ENCODE data around the gene PRRX2.
A peak's percentile ranks its signal among the peaks of the same experiment; 100 is the strongest.

The PRRX2 gene

GRCh38 chr9:129643706-129644105 is 21.7 kb upstream of the PRRX2 start:
- peaks cover 31% of the 10 kb centered on the region for H3K4me1 Mint-ChIP-seq
- ATAC-seq = no peak
- H3K9me3 Mint-ChIP-seq = no peaks in the 10 kb centered on the region
- DNase-seq = no peak
- H3K27me3 Mint-ChIP-seq = no peaks in the 10 kb centered on the region
- no peak overlapping the region for H3K27ac Mint-ChIP-seq
- no peak overlapping the region for H3K4me3 Mint-ChIP-seq

GRCh38 chr9:129644365-129644764 is 21.1 kb upstream of the PRRX2 start:
- no peaks in the 10 kb centered on the region for H3K9me3 Mint-ChIP-seq
- H3K4me1 Mint-ChIP-seq = peaks cover 29% of the 10 kb centered on the region
- no peaks in the 10 kb centered on the region for H3K27me3 Mint-ChIP-seq
- H3K4me3 Mint-ChIP-seq = no peak overlapping the region
- H3K27ac Mint-ChIP-seq = no peak overlapping the region
- no peak for ATAC-seq
- DNase-seq = no peak

GRCh38 chr9:129644902-129645301 is 20.5 kb upstream of the PRRX2 start:
- Mint-ChIP-seq H3K4me3 (no peak overlapping the region), H3K4me1 (peaks cover 24% of the 10 kb centered on the region), H3K27ac (peak overlapping the region in 1 of 2 donors; percentile 75), H3K9me3 (no peaks in the 10 kb centered on the region), H3K27me3 (no peaks in the 10 kb centered on the region)
- DNase-seq (no peak), ATAC-seq (no peak)

- H3K4me3 Mint-ChIP-seq = no peak overlapping the region
- H3K27ac Mint-ChIP-seq = no peak overlapping the region
- ATAC-seq (no peak), DNase-seq (no peak)
- peaks cover 15% of the 10 kb centered on the region for H3K4me1 Mint-ChIP-seq
- H3K9me3 Mint-ChIP-seq = no peaks in the 10 kb centered on the region
- H3K27me3 Mint-ChIP-seq = no peaks in the 10 kb centered on the region
Observed at GRCh38 chr9:129646252-129646651, 19.2 kb upstream of the PRRX2 start.

- Mint-ChIP-seq H3K27me3 (no peaks in the 10 kb centered on the region), H3K9me3 (no peaks in the 10 kb centered on the region), H3K4me1 (peaks cover 12% of the 10 kb centered on the region), H3K27ac (no peak overlapping the region), H3K4me3 (no peak overlapping the region)
- DNase-seq (no peak), ATAC-seq (no peak)
Observed at GRCh38 chr9:129646654-129647053, 18.8 kb upstream of the PRRX2 start.

- no peak overlapping the region for H3K27ac Mint-ChIP-seq
- no peak for DNase-seq
- H3K27me3 Mint-ChIP-seq = no peaks in the 10 kb centered on the region
- no peak overlapping the region for H3K4me3 Mint-ChIP-seq
- no peaks in the 10 kb centered on the region for H3K9me3 Mint-ChIP-seq
- ATAC-seq = no peak
- H3K4me1 Mint-ChIP-seq = peaks cover 7% of the 10 kb centered on the region
Observed at GRCh38 chr9:129647635-129648034, 17.8 kb upstream of the PRRX2 start.

GRCh38 chr9:129648092-129648763 is 17.2 kb upstream of the PRRX2 start:
- Mint-ChIP-seq H3K4me1 (peaks cover 6% of the 10 kb centered on the region), H3K27me3 (no peaks in the 10 kb centered on the region), H3K4me3 (no peak overlapping the region), H3K27ac (no peak overlapping the region), H3K9me3 (no peaks in the 10 kb centered on the region)
- DNase-seq (no peak), ATAC-seq (no peak)

GRCh38 chr9:129648764-129649115 is 16.7 kb upstream of the PRRX2 start:
- H3K27ac Mint-ChIP-seq = no peak overlapping the region
- H3K27me3 Mint-ChIP-seq = no peaks in the 10 kb centered on the region
- H3K4me1 Mint-ChIP-seq = peaks cover 6% of the 10 kb centered on the region
- H3K9me3 Mint-ChIP-seq = no peaks in the 10 kb centered on the region
- H3K4me3 Mint-ChIP-seq = no peak overlapping the region
- no peak for ATAC-seq
- DNase-seq = no peak

GRCh38 chr9:129649726-129650679 is 15.4 kb upstream of the PRRX2 start:
- H3K4me1 Mint-ChIP-seq = peaks cover 6% of the 10 kb centered on the region
- no peak overlapping the region for H3K4me3 Mint-ChIP-seq

GRCh38 chr9:129650680-129651235 is 14.7 kb upstream of the PRRX2 start:
- H3K27ac Mint-ChIP-seq = peak overlapping the region in 1 of 2 donors; percentile 91
- no peaks in the 10 kb centered on the region for H3K9me3 Mint-ChIP-seq
- no peaks in the 10 kb centered on the region for H3K27me3 Mint-ChIP-seq
- ATAC-seq = no peak
- peaks cover 6% of the 10 kb centered on the region for H3K4me1 Mint-ChIP-seq
- DNase-seq = no peak
- H3K4me3 Mint-ChIP-seq = no peak overlapping the region

More at GRCh38 chr9:129649726-129650679, 15.4 kb upstream of the PRRX2 start:
- ATAC-seq = no peak
- Mint-ChIP-seq H3K9me3 (no peaks in the 10 kb centered on the region), H3K27me3 (no peaks in the 10 kb centered on the region), H3K27ac (no peak overlapping the region)
- DNase-seq = no peak

- Mint-ChIP-seq H3K4me3 (no peak overlapping the region), H3K27me3 (no peaks in the 10 kb centered on the region), H3K27ac (no peak overlapping the region), H3K9me3 (no peaks in the 10 kb centered on the region), H3K4me1 (peaks cover 6% of the 10 kb centered on the region)
- ATAC-seq (no peak), DNase-seq (no peak)
Observed at GRCh38 chr9:129653823-129654553, 11.5 kb upstream of the PRRX2 start.

- ATAC-seq (no peak), DNase-seq (no peak)
- peaks cover 6% of the 10 kb centered on the region for H3K4me1 Mint-ChIP-seq
- no peak overlapping the region for H3K27ac Mint-ChIP-seq
- no peak overlapping the region for H3K4me3 Mint-ChIP-seq
- no peaks in the 10 kb centered on the region for H3K27me3 Mint-ChIP-seq
- no peaks in the 10 kb centered on the region for H3K9me3 Mint-ChIP-seq
Observed at GRCh38 chr9:129654554-129655040, 10.8 kb upstream of the PRRX2 start.

GRCh38 chr9:129655154-129655553 is 10.3 kb upstream of the PRRX2 start:
- no peaks in the 10 kb centered on the region for H3K9me3 Mint-ChIP-seq
- H3K4me3 Mint-ChIP-seq = no peak overlapping the region
- no peak overlapping the region for H3K27ac Mint-ChIP-seq
- no peak for DNase-seq
- ATAC-seq = no peak
- peaks cover 3% of the 10 kb centered on the region for H3K4me1 Mint-ChIP-seq
- no peaks in the 10 kb centered on the region for H3K27me3 Mint-ChIP-seq

GRCh38 chr9:129655696-129656095 is 9.8 kb upstream of the PRRX2 start:
- DNase-seq (no peak), ATAC-seq (no peak)
- Mint-ChIP-seq H3K27ac (no peak overlapping the region), H3K9me3 (no peaks in the 10 kb centered on the region), H3K4me3 (no peak overlapping the region), H3K27me3 (no peaks in the 10 kb centered on the region), H3K4me1 (no peaks in the 10 kb centered on the region)

- H3K27ac Mint-ChIP-seq = no peak overlapping the region
- no peak overlapping the region for H3K4me3 Mint-ChIP-seq
- ATAC-seq (no peak), DNase-seq (no peak)
- H3K9me3 Mint-ChIP-seq = no peaks in the 10 kb centered on the region
- peaks cover 5% of the 10 kb centered on the region for H3K27me3 Mint-ChIP-seq
- no peaks in the 10 kb centered on the region for H3K4me1 Mint-ChIP-seq
Observed at GRCh38 chr9:129656795-129657390, 8.6 kb upstream of the PRRX2 start.

Measured in stimulated activated naive CD8-positive, alpha-beta T cell treated with anti-CD3 and anti-CD28 coated beads, Interleukin-15, amount 100 ng/mL, for 72 hours (primary cell).